HG02678 (cell line): ENCODE data around the gene CLASP1.
"Not testable (repeated sequence)": the region's sequence is repeated elsewhere in the genome, so short reads cannot be mapped to it uniquely, and the experiment has no call there.

Source experiments
- ATAC-seq: cut with Tn5 transposase; IDR thresholded peaks from one replicate; pipeline ENCODE4 v1.9.1; 2021; ENCODE audit warnings: mild to moderate bottlenecking, moderate library complexity; ENCODE audit not compliant: unreplicated experiment

Gene CLASP1

DNA sequence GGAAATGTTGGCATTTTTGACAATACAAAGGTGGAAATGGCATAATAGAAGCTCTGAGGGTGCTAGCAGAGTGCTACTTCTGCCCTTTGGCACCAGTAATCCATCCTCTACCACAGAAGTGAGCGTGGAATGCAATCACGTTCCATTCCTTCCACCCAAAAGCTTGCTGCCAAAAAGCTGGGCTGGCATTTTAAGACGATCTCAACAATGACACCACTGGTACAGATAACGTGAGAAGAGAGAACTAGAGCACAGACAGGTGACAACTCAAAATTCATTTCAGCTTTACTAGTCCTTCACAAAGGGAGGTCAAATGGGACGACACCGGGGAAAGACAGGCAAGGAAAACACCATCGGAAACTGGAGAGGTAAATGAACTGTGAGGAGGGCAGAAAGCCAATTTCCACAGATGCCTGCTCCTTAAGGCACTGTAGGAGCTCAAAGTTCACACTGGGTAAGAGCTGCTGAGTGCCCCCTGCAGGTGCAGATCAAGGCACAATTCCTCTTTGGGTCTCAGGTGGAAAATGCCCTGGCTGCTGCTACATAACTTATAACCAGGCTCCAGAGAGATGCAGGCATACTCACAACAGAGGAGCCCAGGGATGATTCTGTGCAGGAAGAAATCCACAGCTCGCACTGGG is 169.3 kb downstream of the CLASP1 start:
- no peak for ATAC-seq

DNA sequence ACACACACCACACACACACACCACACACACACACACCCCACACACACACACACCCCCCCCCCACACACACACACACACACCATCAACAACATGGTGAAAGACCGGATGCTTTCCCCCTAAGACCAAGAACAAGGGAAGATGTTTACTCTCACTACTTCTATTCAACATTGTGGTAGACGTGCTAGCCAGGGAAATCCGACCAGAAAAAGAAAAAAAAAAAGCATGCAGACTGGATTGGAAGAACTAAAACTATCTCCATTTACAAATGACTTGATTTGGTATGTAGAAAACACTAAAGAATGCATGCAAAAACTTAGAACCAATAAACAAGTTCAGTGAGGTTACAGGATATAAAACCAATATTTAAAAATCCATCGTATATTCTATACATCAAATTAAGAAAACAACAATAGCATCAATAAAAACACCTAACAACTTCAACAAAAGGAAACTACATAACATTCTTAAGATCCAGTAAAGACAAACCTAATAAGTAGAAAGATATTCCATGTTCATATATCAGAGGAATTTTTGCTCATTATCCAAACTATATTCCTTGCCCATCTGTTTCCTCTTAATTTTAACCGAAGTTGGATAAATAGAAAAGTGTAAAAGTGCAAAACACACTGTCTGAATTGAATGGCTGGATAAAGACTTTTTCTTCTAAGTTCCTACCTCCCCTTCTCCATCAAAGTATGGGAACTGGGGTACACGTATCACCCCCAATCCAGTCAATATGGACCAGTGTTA is 170.1 kb downstream of the CLASP1 start:
- no peak for ATAC-seq

DNA sequence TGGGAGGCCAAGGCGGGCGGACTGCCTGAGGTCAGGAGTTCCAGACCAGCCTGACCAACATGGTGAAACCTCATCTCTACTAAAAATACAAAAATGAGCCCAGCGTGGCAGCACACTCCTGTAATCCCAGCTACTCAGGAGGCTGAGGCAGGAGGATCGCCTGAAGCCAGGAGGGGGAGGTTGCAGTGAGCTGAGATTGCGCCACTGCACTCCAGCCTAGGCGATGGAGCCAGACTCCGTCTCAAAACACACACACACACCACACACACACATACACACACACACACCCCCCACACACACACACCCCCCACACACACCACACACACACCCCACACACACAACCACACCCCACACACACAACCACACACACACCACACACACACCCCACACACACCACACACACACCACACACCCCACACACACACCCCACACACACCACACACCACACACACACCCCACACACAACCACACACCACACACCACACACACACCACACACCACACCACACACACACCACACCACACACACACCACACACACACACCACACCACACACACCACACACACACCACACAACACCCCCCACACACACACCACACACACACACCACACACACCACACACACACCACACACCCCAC is 170.8 kb downstream of the CLASP1 start:
- ATAC-seq: not testable (repeated sequence)

DNA sequence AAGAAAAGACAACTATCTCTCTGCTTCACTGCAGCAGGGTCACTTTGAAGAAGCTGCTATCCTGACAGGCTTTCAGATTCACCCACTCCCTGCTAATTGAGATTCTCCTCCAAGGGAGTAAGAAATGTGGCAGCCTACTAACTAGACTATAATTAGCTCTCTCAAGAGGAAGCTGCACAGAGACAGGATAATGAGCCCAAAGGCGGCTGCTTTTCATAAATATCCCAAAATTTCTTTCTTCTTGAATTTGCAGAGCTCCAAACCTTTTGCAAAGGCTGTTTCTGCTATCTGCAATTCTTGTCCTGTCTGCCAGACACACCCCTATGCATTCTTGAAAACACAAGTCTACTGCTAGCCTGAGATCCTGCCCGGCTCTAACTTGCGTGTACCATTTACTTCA is 172.6 kb downstream of the CLASP1 start:
- ATAC-seq: no peak

DNA sequence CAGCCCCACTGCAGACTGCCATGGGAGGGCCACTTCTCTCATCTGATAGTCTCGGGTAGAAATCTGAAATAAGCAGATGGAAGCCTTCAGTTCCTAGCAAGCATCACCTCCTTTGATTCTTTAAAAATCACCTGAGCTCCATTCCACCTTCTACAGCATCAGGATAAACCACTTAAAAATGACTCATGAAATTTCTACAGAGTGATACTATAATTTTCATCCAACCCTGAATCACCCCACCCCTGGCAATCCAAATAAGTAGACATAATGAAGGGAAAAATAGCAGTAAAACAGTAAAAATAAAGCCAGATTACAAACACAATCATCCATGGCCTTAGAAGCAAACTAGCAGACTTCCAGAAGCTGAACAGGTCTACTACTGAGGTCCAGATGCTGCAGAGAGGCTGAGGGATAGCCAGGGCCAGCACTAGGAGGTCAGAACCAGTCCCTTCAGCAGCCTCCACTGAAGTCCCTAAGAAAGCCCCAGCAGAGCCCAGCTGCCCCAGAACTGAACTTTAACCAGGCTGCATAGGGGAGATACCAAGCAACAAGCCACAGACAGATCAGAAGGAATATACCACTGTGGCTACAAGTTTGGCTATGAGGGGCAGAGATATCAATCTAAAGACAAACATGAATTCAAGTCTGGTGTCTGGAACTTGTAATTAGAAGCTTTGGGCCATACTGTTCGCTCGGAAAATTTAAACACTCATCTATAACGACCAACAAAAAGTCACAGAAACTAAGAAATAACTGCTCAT is 173.3 kb downstream of the CLASP1 start:
- ATAC-seq: no peak

DNA sequence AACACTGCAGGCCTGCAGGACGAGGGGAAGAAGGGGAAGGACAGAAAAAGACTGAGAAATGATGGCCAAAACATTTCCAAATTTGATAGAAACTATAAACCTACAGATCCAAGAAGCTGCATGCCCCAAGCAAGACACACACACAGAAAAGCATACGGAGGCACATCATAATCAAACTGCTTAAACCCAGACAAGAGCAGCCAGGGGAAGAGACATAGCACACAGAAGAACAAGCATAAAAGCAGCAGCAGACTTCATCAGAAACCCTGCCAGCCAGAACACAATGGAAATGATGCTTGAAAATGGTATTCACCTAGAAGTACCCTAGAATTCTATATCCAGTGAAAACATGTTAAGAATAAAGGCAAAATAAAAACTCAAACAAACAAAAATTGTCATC is 175.8 kb downstream of the CLASP1 start:
- ATAC-seq: no peak

DNA sequence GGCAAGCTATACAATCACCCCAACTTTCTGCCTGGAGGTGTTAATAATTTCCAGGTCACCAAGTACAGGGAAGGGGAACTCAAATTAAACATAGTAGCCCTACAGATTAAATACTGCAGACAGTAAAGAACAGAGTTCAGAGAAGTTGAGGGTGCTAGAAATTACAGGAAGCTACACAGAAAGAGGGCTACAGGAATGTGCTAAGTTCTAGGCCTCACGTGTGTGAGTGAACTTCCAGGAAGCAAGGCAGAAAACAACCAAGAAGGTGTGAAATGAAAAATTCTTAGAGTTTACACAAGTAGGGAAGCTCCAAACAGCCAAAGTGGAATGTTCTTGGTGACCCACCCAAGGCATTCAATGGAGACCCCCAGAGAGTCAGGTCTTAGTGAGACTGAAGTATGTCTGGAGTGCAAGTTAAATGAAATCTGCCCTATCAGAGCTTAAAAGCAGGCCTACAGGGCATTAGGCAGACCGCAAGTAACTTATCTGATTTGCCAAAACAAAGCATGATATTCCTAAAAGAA is 176.7 kb downstream of the CLASP1 start:
- no peak for ATAC-seq

DNA sequence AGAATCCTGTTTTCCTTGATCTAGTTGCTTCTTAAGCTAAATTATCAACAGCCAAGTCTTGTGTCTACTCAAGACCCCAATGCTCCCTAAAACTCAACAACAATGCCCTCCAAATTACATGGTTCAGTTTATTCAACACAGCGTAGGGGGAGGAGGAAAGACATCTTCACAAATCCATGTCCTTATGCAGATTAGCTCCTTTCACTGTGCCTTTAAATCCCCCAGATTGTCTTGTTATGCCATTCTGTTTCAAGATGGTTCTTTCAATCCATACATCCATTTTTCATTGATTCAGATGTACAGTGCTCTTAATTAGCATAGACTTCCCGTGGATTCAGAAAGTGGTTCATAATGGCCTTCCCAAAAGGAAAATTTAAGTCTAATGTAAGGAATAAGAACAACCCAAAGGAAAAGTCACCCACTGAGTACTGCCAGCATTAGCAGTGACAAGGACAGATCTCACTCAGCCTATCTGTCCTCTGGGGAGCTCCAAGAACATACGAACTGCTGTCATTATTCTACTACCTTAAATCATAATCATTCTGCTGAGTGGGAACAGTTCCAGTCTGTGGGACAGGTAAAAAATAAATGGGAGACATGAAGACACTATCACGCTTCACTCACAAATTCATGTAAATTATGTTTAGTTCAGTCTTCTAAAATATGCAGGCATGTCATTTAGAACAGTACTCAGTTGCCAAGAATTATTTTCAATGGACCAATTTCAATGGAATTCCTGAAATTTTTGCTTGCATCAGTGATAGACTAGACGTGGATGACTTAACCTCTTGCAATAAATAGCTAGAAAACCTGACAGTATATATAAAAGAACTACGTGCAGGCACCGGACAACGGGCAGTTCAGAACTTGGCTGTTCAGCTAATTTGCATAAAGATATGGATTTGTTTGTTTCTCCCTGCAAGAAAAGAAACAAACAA is 177.5 kb downstream of the CLASP1 start:
- no peak for ATAC-seq

DNA sequence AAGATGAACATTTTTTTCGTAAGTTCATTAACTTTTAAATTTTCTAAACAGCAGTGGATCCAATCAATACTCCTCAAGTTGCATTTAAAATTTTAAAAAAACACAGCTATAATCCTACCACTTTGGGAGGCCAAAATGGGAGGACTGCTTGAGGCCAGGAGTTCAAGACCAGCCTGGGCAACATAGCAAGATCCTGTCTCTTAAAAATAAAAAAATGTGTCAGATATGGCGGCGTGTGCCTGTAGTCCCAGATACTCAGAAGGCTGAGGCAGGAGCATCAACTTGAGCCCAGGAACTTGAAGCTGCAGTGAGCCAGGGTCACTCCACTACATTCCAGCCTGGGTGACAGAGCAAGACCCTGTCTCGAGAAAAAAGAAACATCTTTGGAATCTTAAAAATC is 178.3 kb downstream of the CLASP1 start:
- ATAC-seq: no peak

DNA sequence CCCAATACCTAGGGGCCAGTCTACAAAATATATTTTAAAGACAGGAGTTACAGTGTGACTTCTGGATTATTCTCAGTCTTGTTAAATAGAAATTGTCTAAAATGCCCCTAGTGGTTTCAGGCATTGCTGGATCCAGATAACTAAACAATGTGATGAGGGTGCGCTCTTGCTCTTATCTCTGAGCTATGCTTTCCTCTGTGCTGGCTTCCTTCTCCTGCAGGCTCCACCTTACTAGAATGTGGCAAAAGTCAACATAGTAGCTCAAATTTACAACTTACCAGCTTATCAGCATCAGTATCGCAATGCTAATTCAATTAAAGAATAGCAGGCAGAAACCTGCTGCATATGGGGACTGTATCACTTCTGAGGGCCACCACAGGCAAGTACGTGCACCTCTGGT is 179.9 kb downstream of the CLASP1 start:
- ATAC-seq: no peak

DNA sequence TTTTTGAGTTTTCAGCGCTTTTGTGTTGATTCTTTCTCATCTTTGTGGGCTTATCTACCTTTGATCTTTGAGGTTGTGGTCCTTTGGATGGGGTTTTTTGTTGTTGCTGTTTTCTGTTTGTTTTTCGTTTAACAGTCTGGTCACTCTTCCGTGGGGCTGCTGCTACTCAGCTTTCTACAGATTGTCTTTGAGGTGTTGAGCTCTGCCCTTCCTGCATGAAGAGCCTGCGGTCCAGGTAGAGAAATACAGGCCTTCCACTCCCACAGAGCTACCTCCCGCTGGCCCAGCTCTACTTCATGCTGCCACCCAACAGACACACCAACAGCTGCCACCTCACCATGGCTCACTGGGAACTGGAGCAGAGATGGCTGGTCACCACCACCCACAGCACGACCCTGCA is 180.3 kb downstream of the CLASP1 start:
- no peak for ATAC-seq

DNA sequence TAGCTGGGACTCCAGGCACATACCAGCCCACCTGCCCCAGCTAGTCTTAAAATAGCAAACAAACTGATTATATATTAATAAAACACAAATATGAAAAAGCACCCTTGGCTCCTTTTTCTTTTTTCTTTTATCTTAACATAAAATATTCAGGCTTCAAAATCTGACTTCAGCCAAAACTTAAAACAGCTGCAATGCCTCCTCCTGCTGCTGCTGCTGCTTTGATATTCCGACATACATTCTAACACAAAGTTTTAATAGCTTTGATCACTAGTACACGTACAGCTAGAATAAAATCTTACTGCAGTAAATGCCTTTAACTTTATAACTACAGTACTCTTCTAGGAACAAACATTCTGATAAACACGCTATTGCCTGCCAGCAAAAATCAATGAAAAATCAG is 190.0 kb downstream of the CLASP1 start:
- ATAC-seq: no peak

DNA sequence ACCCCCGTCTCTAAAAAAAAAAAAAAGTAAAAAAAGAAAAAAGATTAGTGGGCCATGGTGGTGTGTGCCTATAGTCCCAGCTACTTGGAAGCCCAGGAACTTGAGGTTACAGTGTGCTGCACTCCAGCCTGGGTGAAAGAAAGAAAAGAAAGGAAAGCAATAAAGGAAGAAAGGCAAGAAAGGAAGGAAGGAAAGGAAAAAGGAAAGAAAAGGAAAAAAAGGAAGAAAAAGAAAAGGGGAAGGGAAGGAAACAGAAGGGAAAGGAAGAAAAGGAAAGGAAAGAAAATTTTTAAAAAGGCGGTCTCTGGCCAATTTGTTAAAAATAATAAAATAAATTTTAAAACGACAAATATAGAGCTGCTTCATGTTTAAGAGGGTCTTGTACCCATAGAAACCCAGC is 192.9 kb downstream of the CLASP1 start:
- no peak for ATAC-seq

DNA sequence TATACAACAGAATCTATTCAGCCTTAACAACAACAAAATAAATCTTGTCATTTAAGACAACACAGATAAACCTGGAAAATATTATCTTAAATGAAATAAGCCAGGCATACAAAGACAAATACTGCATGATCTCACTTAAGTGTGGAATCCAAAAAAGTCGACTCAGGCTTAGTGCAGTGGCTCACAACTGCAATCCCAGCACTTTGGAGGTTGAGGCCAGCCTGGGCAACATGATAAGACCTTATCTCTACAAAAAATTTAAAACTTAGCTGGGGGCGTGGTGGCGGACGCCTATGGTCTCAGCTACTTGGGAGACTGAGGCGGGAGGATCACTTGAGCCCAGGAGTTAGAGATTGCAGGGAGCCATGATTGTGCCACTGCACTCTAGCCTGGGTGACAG is 193.8 kb downstream of the CLASP1 start:
- ATAC-seq: no peak

DNA sequence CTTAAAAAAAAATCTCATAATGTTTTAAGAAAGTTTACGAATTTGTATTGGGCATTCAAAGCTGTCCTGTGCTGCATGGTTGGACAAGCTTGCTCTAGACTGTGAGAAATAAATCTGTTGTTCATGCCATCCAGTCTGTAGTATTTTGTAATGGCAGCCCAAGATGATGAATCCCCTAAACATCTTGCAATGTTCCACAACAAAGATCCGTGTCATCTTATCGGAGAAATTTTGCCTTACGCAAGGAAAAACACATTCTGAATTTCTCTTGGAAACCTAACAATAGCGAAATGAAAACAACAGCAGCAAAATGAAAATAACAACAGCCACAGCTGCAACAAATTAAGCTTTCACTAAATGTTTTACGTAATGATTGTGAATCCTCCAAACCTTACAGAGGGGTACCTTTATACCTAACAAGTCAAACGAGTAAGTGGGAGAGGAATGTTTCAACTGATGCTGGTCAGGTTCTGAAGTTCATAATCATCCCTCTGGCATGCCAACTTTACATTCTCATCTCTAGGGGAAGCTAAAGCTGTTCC is 194.6 kb downstream of the CLASP1 start:
- no peak for ATAC-seq

DNA sequence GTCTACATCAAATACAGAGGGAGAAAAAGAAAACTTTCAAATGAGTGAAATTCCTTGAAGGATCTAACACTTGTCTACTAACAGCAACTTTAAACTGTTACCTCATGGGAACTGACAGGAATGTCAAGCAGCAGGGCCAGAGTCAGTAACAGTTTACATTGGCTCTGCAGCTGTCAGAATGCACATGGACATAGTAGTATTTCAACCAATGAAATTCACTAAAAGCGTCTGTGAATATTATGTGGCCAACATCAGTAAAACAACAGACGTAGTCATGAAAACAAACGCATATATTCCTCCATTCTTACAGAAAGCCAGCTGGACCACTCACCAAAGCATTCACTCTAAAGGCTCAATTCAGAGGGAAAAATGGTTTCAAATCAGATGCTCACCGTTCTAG is 197.9 kb downstream of the CLASP1 start:
- ATAC-seq: no peak

DNA sequence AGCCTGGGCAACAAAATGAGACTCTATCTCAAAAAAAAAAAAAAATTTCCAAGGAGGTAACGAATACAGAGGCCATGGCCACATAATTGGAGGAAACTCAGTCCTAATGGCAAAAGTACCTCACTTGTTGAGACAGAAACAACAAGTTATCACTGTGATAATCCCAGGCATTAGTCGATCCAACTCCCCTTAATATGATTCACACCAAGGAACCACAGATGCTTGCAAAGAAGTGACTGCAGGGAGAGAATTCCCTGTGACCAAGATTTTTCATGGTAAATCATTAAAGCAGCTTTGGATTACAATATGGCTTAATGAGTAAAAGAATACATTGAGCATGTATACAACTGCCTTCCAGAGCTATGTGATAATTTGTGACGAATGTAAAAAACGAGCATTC is 199.0 kb downstream of the CLASP1 start:
- ATAC-seq: no peak

DNA sequence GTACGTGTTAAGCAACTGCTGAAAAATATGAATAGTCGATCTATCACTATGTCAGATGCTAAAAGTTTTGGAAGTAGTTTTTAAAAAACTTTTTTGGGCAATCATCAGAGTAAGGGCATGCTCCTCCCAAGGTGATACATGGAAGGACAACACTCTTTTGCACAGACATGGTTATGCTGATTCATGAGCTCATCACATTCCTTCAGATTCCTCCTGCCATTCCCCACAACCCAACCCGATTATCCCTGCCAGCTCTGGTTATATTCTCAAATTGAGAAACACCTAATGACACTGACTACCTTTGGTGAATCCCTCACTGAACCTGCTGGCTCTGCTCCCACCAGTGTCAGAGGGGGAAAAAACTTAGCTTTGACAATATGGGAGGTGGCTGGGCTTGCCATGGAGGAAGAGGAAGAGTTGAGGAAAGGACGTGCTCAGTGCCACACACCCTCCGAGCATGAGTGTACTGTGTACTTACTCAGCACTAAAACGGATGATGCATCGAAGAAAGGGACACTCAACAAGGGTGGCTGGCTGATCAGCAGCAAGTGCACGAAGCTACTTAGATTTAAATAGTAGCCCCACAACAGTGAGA is 202.5 kb downstream of the CLASP1 start:
- no peak for ATAC-seq

DNA sequence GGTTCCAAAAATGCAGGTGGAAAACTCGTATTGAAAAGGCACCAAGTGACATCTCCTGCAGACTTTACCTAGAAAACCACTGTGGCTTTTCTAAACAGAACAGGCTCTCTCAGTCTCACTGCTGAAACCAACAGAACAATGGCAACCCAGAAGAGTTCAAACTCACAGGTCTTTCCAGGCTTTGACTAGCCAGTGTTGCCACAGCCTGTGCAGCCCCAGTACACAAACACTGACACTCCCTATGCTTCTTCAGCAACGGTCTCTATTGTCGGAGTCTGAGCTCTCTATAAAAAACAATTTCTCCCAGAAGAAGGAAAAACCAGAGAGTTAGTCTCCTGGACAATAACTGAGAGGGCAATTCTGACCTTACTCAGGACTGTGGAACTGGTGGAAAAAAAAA is 206.4 kb downstream of the CLASP1 start:
- no peak for ATAC-seq

DNA sequence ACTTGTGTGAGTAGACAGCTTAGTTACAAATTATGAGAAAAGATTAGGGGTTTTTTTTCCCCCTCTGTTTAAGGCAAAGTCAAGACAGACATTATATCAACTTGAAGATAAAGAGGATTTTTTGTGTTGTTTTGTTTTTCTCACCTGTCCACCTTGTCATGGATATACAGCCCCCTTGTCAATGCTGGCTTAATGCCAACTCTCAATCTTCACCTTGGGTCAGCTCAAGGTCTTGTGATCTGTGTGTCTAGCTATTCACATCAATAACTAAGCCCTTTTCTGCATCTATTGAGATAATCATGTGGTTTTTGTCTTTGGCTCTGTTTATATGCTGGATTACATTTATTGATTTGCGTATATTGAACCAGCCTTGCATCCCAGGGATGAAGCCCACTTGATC is 211.0 kb downstream of the CLASP1 start:
- ATAC-seq: not testable (repeated sequence)
